PC-9 (cell line): ENCODE data around the gene PLA2G15. TPM values are rescaled to one million over a fixed set of nuclear protein-coding genes. Genes with fewer than 3 reads are reported as not detected.

Experiments used
- BruUV-seq: library from RNA; stranded (reverse); fragments of 400-500 nt; replicated peaks from 2 replicates; lab custom pipeline; 2021; lab: Mats Ljungman, UMichigan
- CTCF ChIA-PET: fragments of 300-600 bp; sonication (Branson Sonifier 250); formaldehyde crosslinking; loops from one replicate; lab custom pipeline; 2022; ENCODE audit warnings: antibody characterized with exemption; lab: Charles Lee
- POLR2A ChIA-PET: fragments of 300-600 bp; sonication (Branson Sonifier 250); formaldehyde crosslinking; loops from one replicate; lab custom pipeline; 2022; ENCODE audit warnings: antibody characterized with exemption; ENCODE audit not compliant: unreplicated experiment; lab: Charles Lee
- DNase-seq, 2 experiments: peaks; one replicate each; pipeline versions ENCODE4 v3.0.0 to v3.0.0-alpha.2; 2015 to 2022; ENCODE audit warnings: mixed read lengths in 1 of 2
- H2AFZ ChIP-seq: fragments of 200-600 bp; sonication (generic); 2 replicates; pipeline ENCODE4 v1.8.1; 2017; ENCODE audit warnings: antibody characterized with exemption
- H3F3A ChIP-seq: fragments of 200-600 bp; sonication (generic); 2 replicates; pipeline ENCODE4 v1.8.1; 2017; ENCODE audit warnings: antibody characterized with exemption, mild to moderate bottlenecking, low read depth; ENCODE audit not compliant: insufficient read depth
- H3K27ac ChIP-seq: fragments of 200-600 bp; sonication (generic); 2 replicates; pipeline ENCODE4 v1.6.1; 2016; ENCODE audit warnings: mixed run types
- H3K27me3 ChIP-seq: fragments of 200-600 bp; sonication (generic); 2 replicates; pipeline ENCODE4 v1.6.1; 2016; ENCODE audit warnings: low read depth, mixed run types; ENCODE audit not compliant: insufficient read depth
- H3K36me3 ChIP-seq: fragments of 200-600 bp; sonication (generic); 2 replicates; pipeline ENCODE4 v1.6.1; 2016; ENCODE audit warnings: low read depth, mixed run types
- H3K4me1 ChIP-seq: fragments of 200-600 bp; sonication (generic); replicated peaks from 2 replicates; pipeline ENCODE4 v1.6.1; 2016; ENCODE audit warnings: mixed run types; ENCODE audit not compliant: insufficient read depth
- H3K4me2 ChIP-seq: fragments of 200-600 bp; sonication (generic); 2 replicates; pipeline ENCODE4 v1.6.1; 2017; ENCODE audit warnings: mixed run types
- H3K4me3 ChIP-seq: fragments of 200-600 bp; sonication (generic); 2 replicates; pipeline ENCODE4 v1.6.1; 2016; ENCODE audit warnings: mixed run types
- H3K79me2 ChIP-seq: fragments of 200-600 bp; sonication (generic); 2 replicates; pipeline ENCODE4 v1.6.1; 2017; ENCODE audit warnings: low read depth, mixed run types
- H3K9me2 ChIP-seq: fragments of 200-600 bp; sonication (generic); 2 replicates; pipeline ENCODE4 v1.8.1; 2017; ENCODE audit warnings: mild to moderate bottlenecking; ENCODE audit not compliant: insufficient read depth
- H3K9me3 ChIP-seq: fragments of 200-600 bp; sonication (generic); 2 replicates; pipeline ENCODE4 v1.8.1; 2016; ENCODE audit warnings: low read depth; ENCODE audit not compliant: insufficient read depth
- H4K20me1 ChIP-seq: fragments of 200-600 bp; sonication (generic); 2 replicates; pipeline ENCODE4 v1.8.1; 2017; ENCODE audit not compliant: insufficient read depth
- CTCF ChIP-seq: fragments of 200-600 bp; sonication (generic); conservative IDR thresholded peaks from 2 replicates; pipeline ENCODE4 v1.6.1; 2017; ENCODE audit warnings: mixed run types, antibody characterized with exemption, mild to moderate bottlenecking, moderate library complexity
- EZH2 ChIP-seq: fragments of 200-600 bp; sonication (generic); IDR thresholded peaks from 2 replicates; pipeline ENCODE4 v1.8.0; 2017; ENCODE audit warnings: antibody characterized with exemption, low read depth
- intact Hi-C: fragments of 100-400 bp; cut with micrococcal nuclease; formaldehyde crosslinking; loops from one replicate; pipeline ENCODE4 v1.10.0; 2022; ENCODE audit not compliant: unreplicated experiment
- total RNA-seq: library from RNA; stranded (reverse); gene quantifications from 2 replicates; pipeline ENCODE4 v1.2.3, GENCODE V29; 2021

PLA2G15 gene
- total RNA-seq, 1 experiment from 2014 or later = 14.0 TPM

- Histone ChIP-seq H3K27ac (no peak overlapping the region), H2AFZ (no peak overlapping the region), H3F3A (no peaks in the 10 kb centered on the region; the same call in 1 of the 2 replicates), H3K79me2 (no peaks in the 10 kb centered on the region), H3K27me3 (no peaks in the 10 kb centered on the region), H3K36me3 (peaks cover 14% of the 10 kb centered on the region; the same call in 1 of the 2 replicates), H4K20me1 (peaks cover 12% of the 10 kb centered on the region), H3K4me2 (no peak overlapping the region), H3K9me3 (no peaks in the 10 kb centered on the region), H3K4me3 (no peak overlapping the region), H3K9me2 (no peaks in the 10 kb centered on the region), H3K4me1 (0 out of 2 replicates have a peak, but pooled peaks cover 7% of the 10 kb centered on the region)
- BruUV-seq = no TSS peak
- CTCF ChIA-PET = no interaction called here
- POLR2A ChIA-PET = no interaction called here
- intact Hi-C loops = no loop called here
- DNase-seq = no peak
- TF ChIP-seq EZH2 = no peak
- TF ChIP-seq CTCF = no peak
Observed at GRCh38 chr16:68292425-68292824, 47.3 kb downstream of the PLA2G15 start.

- no peak overlapping the region for H3K27ac ChIP-seq
- peaks cover 28% of the 10 kb centered on the region; the same call in 1 of the 2 replicates for H3K36me3 ChIP-seq
- BruUV-seq = no TSS peak
- no peaks in the 10 kb centered on the region for H3K79me2 ChIP-seq
- H3K4me3 ChIP-seq = no peak overlapping the region
- no peaks in the 10 kb centered on the region for H3K9me3 ChIP-seq
- H3K9me2 ChIP-seq = no peaks in the 10 kb centered on the region
- no peaks in the 10 kb centered on the region for H3K4me1 ChIP-seq
- peaks cover 22% of the 10 kb centered on the region; the same call in 1 of the 2 replicates for H3F3A ChIP-seq
- H3K4me2 ChIP-seq = no peak overlapping the region
- intact Hi-C loops = no loop called here
- DNase-seq = no peak
- H2AFZ ChIP-seq = no peak overlapping the region
- TF ChIP-seq EZH2 (no peak), CTCF (no peak)
- CTCF ChIA-PET = no interaction called here
- peaks cover 21% of the 10 kb centered on the region for H4K20me1 ChIP-seq
- POLR2A ChIA-PET = interaction anchor here (0.7 kb wide), 1 partner anchor 147 kb away, joined by 5 read pairs; no protein-coding TSS in a partner anchor
- no peaks in the 10 kb centered on the region for H3K27me3 ChIP-seq
Observed at GRCh38 chr16:68296291-68296690, 51.1 kb downstream of the PLA2G15 start.

- POLR2A ChIA-PET = interaction anchor here (0.7 kb wide), 1 partner anchor 147 kb away, joined by 5 read pairs; no protein-coding TSS in a partner anchor
- BruUV-seq = no TSS peak
- Histone ChIP-seq H3K9me3 (no peaks in the 10 kb centered on the region), H3K4me3 (no peak overlapping the region), H3K79me2 (no peaks in the 10 kb centered on the region), H3F3A (peaks cover 22% of the 10 kb centered on the region; the same call in 1 of the 2 replicates), H3K9me2 (no peaks in the 10 kb centered on the region), H3K27me3 (no peaks in the 10 kb centered on the region), H3K36me3 (peaks cover 30% of the 10 kb centered on the region; the same call in 1 of the 2 replicates), H3K27ac (no peak overlapping the region), H3K4me1 (no peaks in the 10 kb centered on the region), H3K4me2 (no peak overlapping the region), H2AFZ (no peak overlapping the region), H4K20me1 (peaks cover 24% of the 10 kb centered on the region)
- no peak for DNase-seq
- no peak for TF ChIP-seq EZH2
- TF ChIP-seq CTCF = no peak
- CTCF ChIA-PET = no interaction called here
- intact Hi-C loops = no loop called here
Observed at GRCh38 chr16:68296693-68297092, 51.5 kb downstream of the PLA2G15 start.
